Keratinocyte (primary cell): Measurements from ENCODE around the gene ZCCHC7. TPM values are rescaled to one million over a fixed set of nuclear protein-coding genes. Genes with fewer than 3 reads are reported as not detected.

Source experiments
- DNase-seq: peaks from one replicate; pipeline ENCODE4 v3.0.0-alpha.2; 2011; ENCODE audit warnings: low read depth, missing footprints, low spot score
- FAIRE-seq: peaks from 2 replicates; lab custom pipeline; 2011; peaks lifted over from hg19 to GRCh38; lab: Jason Lieb, UNC
- H2AFZ ChIP-seq: 2 replicates; pipeline ENCODE4 v1.6.0; 2012; ENCODE audit warnings: low read length, control low read depth, inconsistent platforms; ENCODE audit not compliant: control insufficient read depth
- H3K27ac ChIP-seq: 2 replicates; pipeline ENCODE4 v1.5.1; 2011; ENCODE audit warnings: low read length; ENCODE audit not compliant: control insufficient read depth, insufficient read depth
- H3K27me3 ChIP-seq: 3 replicates; pipeline ENCODE4 v1.6.0; 2011; ENCODE audit warnings: low read length; ENCODE audit not compliant: control insufficient read depth, insufficient read depth; ENCODE audit errors: extremely low read depth
- H3K36me3 ChIP-seq, 2 experiments: 2 replicates in 1 of 2; 3 replicates in 1 of 2; pipeline ENCODE4 v1.5.1; 2011; ENCODE audit warnings: low read length in 2 of 2, mild to moderate bottlenecking in 1 of 2; ENCODE audit not compliant: control insufficient read depth in 2 of 2, insufficient read depth in 2 of 2; ENCODE audit errors: extremely low read depth in 1 of 2
- H3K4me1 ChIP-seq: 3 replicates; pipeline ENCODE4 v1.5.1; 2011; ENCODE audit warnings: low read length; ENCODE audit not compliant: control insufficient read depth, insufficient read depth; ENCODE audit errors: extremely low read depth
- H3K4me2 ChIP-seq: 3 replicates; pipeline ENCODE4 v1.6.0; 2011; ENCODE audit warnings: low read depth, low read length; ENCODE audit not compliant: control insufficient read depth, insufficient read depth; ENCODE audit errors: extremely low read depth
- H3K4me3 ChIP-seq, 3 experiments: fragments of 200-600 bp in 1 of 3; sonication (generic) in 1 of 3; 2 replicates in 2 of 3; 3 replicates in 1 of 3; pipeline ENCODE4 v1.5.1; 2011 to 2016; ENCODE audit warnings: low read length in 3 of 3, mild to moderate bottlenecking in 3 of 3, control low read depth in 2 of 3, inconsistent platforms in 1 of 3, low read depth in 1 of 3, mixed read lengths in 1 of 3, mixed run types in 1 of 3, moderate library complexity in 1 of 3; ENCODE audit not compliant: control insufficient read depth in 2 of 3, insufficient read depth in 2 of 3; ENCODE audit errors: extremely low read depth in 1 of 3
- H3K79me2 ChIP-seq: 2 replicates; pipeline ENCODE4 v1.6.0; 2012; ENCODE audit warnings: low read length; ENCODE audit not compliant: control insufficient read depth, insufficient read depth
- H3K9ac ChIP-seq: 3 replicates; pipeline ENCODE4 v1.6.0; 2011; ENCODE audit warnings: low read length; ENCODE audit not compliant: control insufficient read depth, insufficient read depth; ENCODE audit errors: extremely low read depth
- H3K9me1 ChIP-seq: 3 replicates; pipeline ENCODE4 v1.6.0; 2011; ENCODE audit warnings: low read length; ENCODE audit not compliant: control insufficient read depth, insufficient read depth; ENCODE audit errors: extremely low read depth
- H3K9me3 ChIP-seq: 2 replicates; pipeline ENCODE4 v1.5.1; 2012; ENCODE audit warnings: low read depth, low read length; ENCODE audit not compliant: control insufficient read depth
- H4K20me1 ChIP-seq: 3 replicates; pipeline ENCODE4 v1.6.0; 2011; ENCODE audit warnings: low read length; ENCODE audit not compliant: control insufficient read depth, insufficient read depth; ENCODE audit errors: extremely low read depth
- CTCF ChIP-seq, 3 experiments: IDR thresholded peaks in 1 of 3; conservative IDR thresholded peaks in 1 of 3; optimal IDR thresholded peaks in 1 of 3; 2 replicates in 2 of 3; 3 replicates in 1 of 3; pipeline versions ENCODE3 to v1.5.1; 2011; ENCODE audit warnings: low read length in 3 of 3, mild to moderate bottlenecking in 3 of 3, moderate library complexity in 2 of 3, control low read depth in 1 of 3, inconsistent platforms in 1 of 3; ENCODE audit not compliant: insufficient read depth in 2 of 3; ENCODE audit errors: extremely low read depth in 1 of 3
- EZH2 ChIP-seq: IDR thresholded peaks from one replicate; pipeline ENCODE4 v1.6.1; 2012; ENCODE audit warnings: inconsistent platforms, mild to moderate bottlenecking, low read length, moderate library complexity
- dilution Hi-C: fragments of 300-500 bp; cut with MboI; formaldehyde crosslinking; loops from one replicate; pipeline ENCODE4 v1.7.0; 2020; ENCODE audit warnings: low sequenced_read_pairs; ENCODE audit not compliant: extremely low pct_ligation_motif_present
- polyA plus RNA-seq, 5 experiments: library from polyadenylated mRNA; depleted of rRNA in 3 of 5; stranded (reverse) in 3 of 5; stranded (forward) in 1 of 5; unstranded in 1 of 5; fragments of >200 nt; gene quantifications; 1 replicate in 1 of 5; 2 replicates in 3 of 5; 3 replicates in 1 of 5; pipeline versions ENCODE4 v1.2.1 to v1.2.3, GENCODE V29; 2011 to 2012; ENCODE audit warnings: missing spikeins in 2 of 5, low read depth in 1 of 5, low replicate concordance in 1 of 5

The ZCCHC7 gene
- polyA plus RNA-seq, 1 donor (not counting 4 experiments of a cell fraction or from before 2014, with no cell fraction given), result 16.5 TPM

- no peaks in the 10 kb centered on the region for H3K9me1 ChIP-seq
- TF ChIP-seq CTCF (optimal IDR thresholded peaks at IDR 0.05 in 1 of 3, IDR thresholded peaks at IDR 0.05 in 1 of 3, conservative IDR thresholded peaks at IDR 0.05 in 1 of 3; ENCODE audit: extremely low read depth in 1 of 3, insufficient read depth in 2 of 3, low read length in 3 of 3) (no peak), EZH2 (no peak)
- dilution Hi-C loops, result no loop called here
- no peak overlapping the region for H3K27ac ChIP-seq
- H3K4me1 ChIP-seq, result peaks cover 26% of the 10 kb centered on the region
- no peak overlapping the region for H3K4me2 ChIP-seq
- FAIRE-seq (no peak), DNase-seq (no peak)
- H3K79me2 ChIP-seq, result no peaks in the 10 kb centered on the region
- no peaks in the 10 kb centered on the region for H4K20me1 ChIP-seq
- H3K27me3 ChIP-seq, result no peaks in the 10 kb centered on the region
- H3K4me3 ChIP-seq, result no peak overlapping the region
- H3K9ac ChIP-seq, result no peak overlapping the region
- no peaks in the 10 kb centered on the region for H3K9me3 ChIP-seq
- H3K36me3 ChIP-seq, result no peaks in the 10 kb centered on the region
- no peak overlapping the region for H2AFZ ChIP-seq
These were observed 78.5 kb downstream of the ZCCHC7 start for GRCh38 chr9:37198831-37199230.

- FAIRE-seq (peak; percentile 60), DNase-seq (no peak)
- Histone ChIP-seq H3K9ac (no peak overlapping the region), H3K9me1 (no peaks in the 10 kb centered on the region), H3K36me3 (no peaks in the 10 kb centered on the region), H3K79me2 (peaks cover 4% of the 10 kb centered on the region), H3K9me3 (no peaks in the 10 kb centered on the region), H3K27ac (peak overlapping the region; percentile 68), H2AFZ (no peak overlapping the region), H4K20me1 (no peaks in the 10 kb centered on the region), H3K4me1 (peaks cover 26% of the 10 kb centered on the region), H3K4me2 (peak overlapping the region; percentile 51), H3K27me3 (no peaks in the 10 kb centered on the region), H3K4me3 (no peak overlapping the region)
- TF ChIP-seq EZH2, result no peak
- TF ChIP-seq CTCF (optimal IDR thresholded peaks at IDR 0.05 in 1 of 3, IDR thresholded peaks at IDR 0.05 in 1 of 3, conservative IDR thresholded peaks at IDR 0.05 in 1 of 3; ENCODE audit: extremely low read depth in 1 of 3, insufficient read depth in 2 of 3, low read length in 3 of 3), result no peak
- dilution Hi-C loops, result no loop called here
These were observed 80.1 kb downstream of the ZCCHC7 start for GRCh38 chr9:37200433-37201005.
